ENCODE results near the gene HACL1.

DNA sequence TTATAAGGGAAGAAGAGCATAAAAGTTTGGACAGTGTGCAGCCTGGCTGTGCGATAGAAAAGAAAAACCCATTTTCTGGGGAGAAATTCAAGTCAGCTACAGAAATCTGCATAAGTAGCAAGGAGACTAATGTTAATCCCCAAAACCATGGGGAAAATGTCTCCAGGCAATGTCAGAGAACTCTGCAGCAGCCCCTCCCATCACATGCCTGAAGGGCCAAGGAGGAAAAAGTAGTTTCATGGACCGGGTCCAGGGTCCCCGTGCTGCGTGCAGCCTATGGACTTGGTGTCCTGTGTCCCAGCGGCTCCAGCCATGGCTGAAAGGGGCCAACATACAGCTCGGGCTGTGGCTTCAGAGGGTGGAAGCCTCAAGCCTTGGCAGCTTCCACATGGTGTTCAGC is 51.5 kb downstream of the HACL1 start:
- no peak for TF ChIP-seq FOXM1 (IDR thresholded peaks at IDR 0.05; ENCODE audit: borderline replicate concordance, low read depth)
- no peak for TF ChIP-seq YY1 (IDR thresholded peaks at IDR 0.05; ENCODE audit: low read depth)
- no peak for TF ChIP-seq TAF1 (IDR thresholded peaks at IDR 0.05; ENCODE audit: low read depth)
- TF ChIP-seq CREB1 (IDR thresholded peaks at IDR 0.05; ENCODE audit: low read depth) = no peak
- no peak for TF ChIP-seq EGR1 (IDR thresholded peaks at IDR 0.05)
- TF ChIP-seq, protein P1, sequence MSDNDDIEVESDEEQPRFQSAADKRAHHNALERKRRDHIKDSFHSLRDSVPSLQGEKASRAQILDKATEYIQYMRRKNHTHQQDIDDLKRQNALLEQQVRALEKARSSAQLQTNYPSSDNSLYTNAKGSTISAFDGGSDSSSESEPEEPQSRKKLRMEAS (IDR thresholded peaks at IDR 0.05) = no peak
- no peak for TF ChIP-seq NFIC (IDR thresholded peaks at IDR 0.05)
- TF ChIP-seq, protein P2, sequence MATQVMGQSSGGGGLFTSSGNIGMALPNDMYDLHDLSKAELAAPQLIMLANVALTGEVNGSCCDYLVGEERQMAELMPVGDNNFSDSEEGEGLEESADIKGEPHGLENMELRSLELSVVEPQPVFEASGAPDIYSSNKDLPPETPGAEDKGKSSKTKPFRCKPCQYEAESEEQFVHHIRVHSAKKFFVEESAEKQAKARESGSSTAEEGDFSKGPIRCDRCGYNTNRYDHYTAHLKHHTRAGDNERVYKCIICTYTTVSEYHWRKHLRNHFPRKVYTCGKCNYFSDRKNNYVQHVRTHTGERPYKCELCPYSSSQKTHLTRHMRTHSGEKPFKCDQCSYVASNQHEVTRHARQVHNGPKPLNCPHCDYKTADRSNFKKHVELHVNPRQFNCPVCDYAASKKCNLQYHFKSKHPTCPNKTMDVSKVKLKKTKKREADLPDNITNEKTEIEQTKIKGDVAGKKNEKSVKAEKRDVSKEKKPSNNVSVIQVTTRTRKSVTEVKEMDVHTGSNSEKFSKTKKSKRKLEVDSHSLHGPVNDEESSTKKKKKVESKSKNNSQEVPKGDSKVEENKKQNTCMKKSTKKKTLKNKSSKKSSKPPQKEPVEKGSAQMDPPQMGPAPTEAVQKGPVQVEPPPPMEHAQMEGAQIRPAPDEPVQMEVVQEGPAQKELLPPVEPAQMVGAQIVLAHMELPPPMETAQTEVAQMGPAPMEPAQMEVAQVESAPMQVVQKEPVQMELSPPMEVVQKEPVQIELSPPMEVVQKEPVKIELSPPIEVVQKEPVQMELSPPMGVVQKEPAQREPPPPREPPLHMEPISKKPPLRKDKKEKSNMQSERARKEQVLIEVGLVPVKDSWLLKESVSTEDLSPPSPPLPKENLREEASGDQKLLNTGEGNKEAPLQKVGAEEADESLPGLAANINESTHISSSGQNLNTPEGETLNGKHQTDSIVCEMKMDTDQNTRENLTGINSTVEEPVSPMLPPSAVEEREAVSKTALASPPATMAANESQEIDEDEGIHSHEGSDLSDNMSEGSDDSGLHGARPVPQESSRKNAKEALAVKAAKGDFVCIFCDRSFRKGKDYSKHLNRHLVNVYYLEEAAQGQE (IDR thresholded peaks at IDR 0.05; ENCODE audit: low read depth) = no peak
- no peak for TF ChIP-seq RAD21 (IDR thresholded peaks at IDR 0.05; ENCODE audit: low read depth)
- no peak for TF ChIP-seq EP300 (IDR thresholded peaks at IDR 0.05; ENCODE audit: borderline replicate concordance)
- no peak for TF ChIP-seq TEAD4 (IDR thresholded peaks at IDR 0.05)
- TF ChIP-seq ZBTB7A (IDR thresholded peaks at IDR 0.05; ENCODE audit: low read depth) = no peak
